IMR-90 (cell line): ENCODE measurements around the gene SIAH1.

Source experiments
- BHLHE40 ChIP-seq: fragments of 150-350 bp; IDR thresholded peaks from 2 replicates; pipeline ENCODE4 v1.6.1; 2016; ENCODE audit warnings: mild to moderate bottlenecking, low read depth, low read length
- CEBPB ChIP-seq: IDR thresholded peaks from 2 replicates; pipeline ENCODE4 v1.6.1; 2012; ENCODE audit warnings: low read depth, low read length, improper control_type of control experiment
- FOS ChIP-seq: fragments of 150-350 bp; IDR thresholded peaks from 2 replicates; pipeline ENCODE4 v1.6.1; 2016; ENCODE audit warnings: low read depth, low read length
- MXI1 ChIP-seq: IDR thresholded peaks from 2 replicates; pipeline ENCODE4 v1.6.1; 2012; ENCODE audit warnings: low read depth, mild to moderate bottlenecking, low read length, moderate library complexity, borderline replicate concordance
- POLR2A ChIP-seq: IDR thresholded peaks from 2 replicates; pipeline ENCODE4 v1.6.1; 2012; ENCODE audit warnings: mild to moderate bottlenecking, low read depth, low read length
- RAD21 ChIP-seq: IDR thresholded peaks from 2 replicates; pipeline ENCODE4 v1.6.1; 2012; ENCODE audit warnings: low read length, improper control_type of control experiment
- RCOR1 ChIP-seq: IDR thresholded peaks from 2 replicates; pipeline ENCODE4 v1.6.1; 2012; ENCODE audit warnings: mild to moderate bottlenecking, low read length, improper control_type of control experiment; ENCODE audit not compliant: insufficient replicate concordance
- RFX5 ChIP-seq: IDR thresholded peaks from 2 replicates; pipeline ENCODE4 v1.8.0; 2012; ENCODE audit warnings: low read depth, mild to moderate bottlenecking, low read length, moderate library complexity
- SMC3 ChIP-seq: fragments of 150-350 bp; IDR thresholded peaks from 2 replicates; pipeline ENCODE4 v1.6.1; 2016; ENCODE audit warnings: low read depth, mild to moderate bottlenecking, antibody characterized with exemption, low read length, moderate library complexity
- TF ChIP-seq, protein P1 (sequence below): conservative IDR thresholded peaks from 2 replicates; pipeline ENCODE4 v1.5.1; 2012; ENCODE audit warnings: mild to moderate bottlenecking, low read depth, low read length, improper control_type of control experiment

- no peak for TF ChIP-seq FOS
- peak; percentile 69 for TF ChIP-seq CEBPB
- TF ChIP-seq BHLHE40, result no peak
- TF ChIP-seq POLR2A, result no peak
- TF ChIP-seq, protein P1, sequence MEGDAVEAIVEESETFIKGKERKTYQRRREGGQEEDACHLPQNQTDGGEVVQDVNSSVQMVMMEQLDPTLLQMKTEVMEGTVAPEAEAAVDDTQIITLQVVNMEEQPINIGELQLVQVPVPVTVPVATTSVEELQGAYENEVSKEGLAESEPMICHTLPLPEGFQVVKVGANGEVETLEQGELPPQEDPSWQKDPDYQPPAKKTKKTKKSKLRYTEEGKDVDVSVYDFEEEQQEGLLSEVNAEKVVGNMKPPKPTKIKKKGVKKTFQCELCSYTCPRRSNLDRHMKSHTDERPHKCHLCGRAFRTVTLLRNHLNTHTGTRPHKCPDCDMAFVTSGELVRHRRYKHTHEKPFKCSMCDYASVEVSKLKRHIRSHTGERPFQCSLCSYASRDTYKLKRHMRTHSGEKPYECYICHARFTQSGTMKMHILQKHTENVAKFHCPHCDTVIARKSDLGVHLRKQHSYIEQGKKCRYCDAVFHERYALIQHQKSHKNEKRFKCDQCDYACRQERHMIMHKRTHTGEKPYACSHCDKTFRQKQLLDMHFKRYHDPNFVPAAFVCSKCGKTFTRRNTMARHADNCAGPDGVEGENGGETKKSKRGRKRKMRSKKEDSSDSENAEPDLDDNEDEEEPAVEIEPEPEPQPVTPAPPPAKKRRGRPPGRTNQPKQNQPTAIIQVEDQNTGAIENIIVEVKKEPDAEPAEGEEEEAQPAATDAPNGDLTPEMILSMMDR, result no peak
- no peak for TF ChIP-seq RCOR1
- no peak for TF ChIP-seq SMC3
- TF ChIP-seq RAD21, result no peak
- TF ChIP-seq MXI1, result no peak
- no peak for TF ChIP-seq RFX5
Measured at GRCh38 chr16:48420437-48420836, 35.2 kb upstream of the SIAH1 start.
